GM18520 (cell line): Measurements from ENCODE around the gene PLBD1.

Experiments
- ATAC-seq: cut with Tn5 transposase; IDR thresholded peaks from one replicate; pipeline ENCODE4 v1.9.1; 2021; ENCODE audit not compliant: unreplicated experiment

The PLBD1 gene

GRCh38 chr12:14571779-14572178 is 4.1 kb upstream of the PLBD1 start:
- no peak for ATAC-seq

- no peak for ATAC-seq
Observed at GRCh38 chr12:14570231-14570630, 2.5 kb upstream of the PLBD1 start.

GRCh38 chr12:14564336-14564959 is 3.2 kb downstream of the PLBD1 start:
- no peak for ATAC-seq

- ATAC-seq = no peak
Observed at GRCh38 chr12:14563046-14563445, 4.6 kb downstream of the PLBD1 start.

GRCh38 chr12:14562279-14562678 is 5.4 kb downstream of the PLBD1 start:
- no peak for ATAC-seq

- no peak for ATAC-seq
Observed at GRCh38 chr12:14561677-14562238, 5.9 kb downstream of the PLBD1 start.

GRCh38 chr12:14560904-14561574 is 6.6 kb downstream of the PLBD1 start:
- ATAC-seq = no peak

GRCh38 chr12:14558473-14558959 is 9.2 kb downstream of the PLBD1 start:
- no peak for ATAC-seq

- no peak for ATAC-seq
Observed at GRCh38 chr12:14557966-14558365, 9.7 kb downstream of the PLBD1 start.

GRCh38 chr12:14554281-14555007 is 13.2 kb downstream of the PLBD1 start:
- ATAC-seq = no peak

- ATAC-seq = no peak
Observed at GRCh38 chr12:14548609-14549008, 19.1 kb downstream of the PLBD1 start.

- ATAC-seq = no peak
Observed at GRCh38 chr12:14547571-14547970, 20.1 kb downstream of the PLBD1 start.

- no peak for ATAC-seq
Observed at GRCh38 chr12:14545144-14546124, 22.2 kb downstream of the PLBD1 start.

GRCh38 chr12:14540801-14541462 is 26.8 kb downstream of the PLBD1 start:
- peak; percentile 75 for ATAC-seq

GRCh38 chr12:14537088-14537487 is 30.6 kb downstream of the PLBD1 start:
- ATAC-seq = no peak

GRCh38 chr12:14532152-14532551 is 35.5 kb downstream of the PLBD1 start:
- ATAC-seq = no peak

GRCh38 chr12:14525964-14526363 is 41.7 kb downstream of the PLBD1 start:
- no peak for ATAC-seq

GRCh38 chr12:14521822-14522221 is 45.9 kb downstream of the PLBD1 start:
- ATAC-seq = no peak

- no peak for ATAC-seq
Observed at GRCh38 chr12:14514946-14515345, 52.7 kb downstream of the PLBD1 start.
